ENCODE data around the gene NTN3.

The NTN3 gene

DNA sequence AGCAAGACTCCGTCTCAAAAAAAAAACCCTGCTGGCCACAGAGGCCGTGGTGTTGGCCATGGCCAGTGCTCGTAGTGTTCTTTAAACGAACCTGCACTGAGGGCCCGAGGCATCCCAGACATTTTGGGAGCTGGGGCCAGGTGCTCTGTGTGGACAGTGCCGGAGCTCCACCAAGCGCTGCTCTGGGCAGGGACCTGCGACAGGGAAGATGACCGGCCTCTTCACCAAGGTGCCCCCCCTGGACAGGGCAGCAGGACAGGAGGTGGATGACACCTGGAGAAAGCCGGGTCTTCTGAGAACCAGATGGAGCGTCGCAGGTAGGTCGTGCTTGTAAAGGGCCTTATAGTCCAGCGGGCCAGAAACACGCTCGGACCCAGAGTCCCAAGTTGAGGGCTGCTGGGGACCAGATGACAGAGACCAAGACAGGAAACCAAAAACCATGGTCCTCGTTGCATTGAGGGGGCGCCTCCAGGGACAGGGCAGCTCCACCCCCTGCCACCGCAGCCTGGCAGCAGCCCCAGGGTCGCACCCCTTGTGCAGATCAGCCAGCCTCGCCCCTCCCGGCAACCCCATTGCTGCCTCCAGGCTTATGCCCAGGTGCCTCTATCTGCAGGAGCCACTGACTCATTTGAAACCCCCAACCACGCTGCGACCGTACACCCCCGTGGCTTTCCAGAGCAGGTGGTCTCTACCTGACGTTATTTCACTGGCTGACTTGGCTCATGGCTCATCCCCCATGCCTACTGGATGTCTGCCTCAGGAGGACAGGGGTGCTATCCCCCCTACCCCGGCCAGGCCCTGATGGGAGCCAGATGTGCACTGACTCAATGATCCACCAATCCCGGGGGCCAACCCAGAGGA, 4.2 kb upstream of the NTN3 start:
- Histone ChIP-seq H3K27me3 (ENCODE audit: insufficient read depth, low read length) (no peaks in the 10 kb centered on the region), H3K27ac (ENCODE audit: low read depth, low read length) (no peak overlapping the region; the same call in 1 of the 2 replicates), H3K36me3 (ENCODE audit: insufficient read depth, low read length) (no peaks in the 10 kb centered on the region), H2AFZ (ENCODE audit: low read length, unreplicated experiment) (peak overlapping the region; percentile 60), H3K4me3 (ENCODE audit: low read depth, low read length) (peak overlapping the region; percentile 92), H3K4me1 (ENCODE audit: control insufficient read depth, insufficient read depth, low read length, unreplicated experiment) (peaks cover 22% of the 10 kb centered on the region), H3K79me2 (ENCODE audit: control insufficient read depth, insufficient read depth, low read length, unreplicated experiment) (no peaks in the 10 kb centered on the region)

DNA sequence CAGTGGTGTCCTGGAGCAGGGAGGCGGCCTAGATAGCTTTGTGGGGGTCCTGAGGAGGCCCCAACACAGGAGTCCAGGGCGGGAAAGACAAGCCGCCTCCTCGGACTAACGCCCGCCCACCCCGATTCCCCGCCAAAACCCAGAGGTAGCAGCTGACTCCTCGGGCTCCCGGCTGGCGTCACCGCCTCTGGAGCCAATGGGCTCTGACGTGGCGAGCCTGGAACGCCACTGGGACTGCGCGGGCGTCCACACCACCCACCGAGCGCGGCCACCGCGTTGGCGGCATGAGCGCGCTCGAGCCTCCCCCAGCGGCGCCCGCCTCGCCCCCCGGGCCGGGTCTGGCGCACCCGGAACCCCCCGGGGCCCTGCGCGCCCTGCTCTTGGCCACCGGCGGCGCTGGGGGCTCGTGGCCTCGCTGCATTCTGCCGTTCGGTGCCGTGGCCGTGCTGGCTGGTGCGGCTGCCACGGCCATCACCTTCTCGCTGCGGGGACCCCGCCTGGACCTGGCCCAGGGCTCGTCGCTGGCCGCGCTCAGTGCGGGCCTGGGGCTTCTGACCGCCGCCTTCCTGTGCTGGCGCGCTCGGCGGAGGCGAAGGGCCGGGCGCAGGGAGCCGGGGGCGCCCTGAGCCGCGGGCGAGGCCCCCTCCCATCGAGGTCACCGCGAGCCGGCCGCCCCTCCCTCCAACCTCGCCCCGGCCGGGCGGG, 3.4 kb upstream of the NTN3 start:
- Histone ChIP-seq H3K4me1 (ENCODE audit: control insufficient read depth, insufficient read depth, low read length, unreplicated experiment) (peaks cover 24% of the 10 kb centered on the region), H3K36me3 (ENCODE audit: insufficient read depth, low read length) (no peaks in the 10 kb centered on the region), H2AFZ (ENCODE audit: low read length, unreplicated experiment) (peak overlapping the region; percentile 60), H3K4me3 (ENCODE audit: low read depth, low read length) (peak overlapping the region; percentile 92), H3K27ac (ENCODE audit: low read depth, low read length) (no peak overlapping the region; the same call in 1 of the 2 replicates), H3K79me2 (ENCODE audit: control insufficient read depth, insufficient read depth, low read length, unreplicated experiment) (no peaks in the 10 kb centered on the region), H3K27me3 (ENCODE audit: insufficient read depth, low read length) (no peaks in the 10 kb centered on the region)

DNA sequence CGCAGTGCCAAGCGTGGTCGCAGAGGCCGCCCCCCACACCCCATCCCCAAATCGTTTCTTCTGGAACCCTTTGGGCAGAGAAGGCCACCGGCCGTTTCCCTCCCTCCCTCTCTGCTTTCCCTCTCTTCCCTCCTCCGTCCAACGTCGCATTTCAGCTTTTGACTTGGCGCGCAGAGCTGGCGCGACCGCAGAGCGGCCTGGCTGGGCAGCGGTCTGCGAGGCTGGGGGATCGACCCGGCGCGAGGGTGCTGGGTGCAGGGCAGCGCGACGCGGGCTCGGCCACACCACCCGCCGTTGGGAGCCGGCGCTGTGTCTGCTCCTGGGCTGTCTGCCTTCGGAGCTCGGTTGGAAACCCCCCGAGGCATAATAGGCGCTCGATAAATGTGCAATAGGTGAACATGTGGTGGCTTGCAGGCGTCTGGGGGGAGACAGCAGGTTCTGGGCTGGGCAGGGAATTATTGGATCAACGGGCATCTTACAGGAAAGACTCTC, 2.8 kb upstream of the NTN3 start:
- Histone ChIP-seq H3K4me3 (ENCODE audit: low read depth, low read length) (peak overlapping the region; percentile 92), H3K4me1 (ENCODE audit: control insufficient read depth, insufficient read depth, low read length, unreplicated experiment) (peaks cover 24% of the 10 kb centered on the region), H3K27me3 (ENCODE audit: insufficient read depth, low read length) (no peaks in the 10 kb centered on the region), H3K27ac (ENCODE audit: low read depth, low read length) (no peak overlapping the region), H3K36me3 (ENCODE audit: insufficient read depth, low read length) (no peaks in the 10 kb centered on the region), H2AFZ (ENCODE audit: low read length, unreplicated experiment) (peak overlapping the region; percentile 36), H3K79me2 (ENCODE audit: control insufficient read depth, insufficient read depth, low read length, unreplicated experiment) (no peaks in the 10 kb centered on the region)

DNA sequence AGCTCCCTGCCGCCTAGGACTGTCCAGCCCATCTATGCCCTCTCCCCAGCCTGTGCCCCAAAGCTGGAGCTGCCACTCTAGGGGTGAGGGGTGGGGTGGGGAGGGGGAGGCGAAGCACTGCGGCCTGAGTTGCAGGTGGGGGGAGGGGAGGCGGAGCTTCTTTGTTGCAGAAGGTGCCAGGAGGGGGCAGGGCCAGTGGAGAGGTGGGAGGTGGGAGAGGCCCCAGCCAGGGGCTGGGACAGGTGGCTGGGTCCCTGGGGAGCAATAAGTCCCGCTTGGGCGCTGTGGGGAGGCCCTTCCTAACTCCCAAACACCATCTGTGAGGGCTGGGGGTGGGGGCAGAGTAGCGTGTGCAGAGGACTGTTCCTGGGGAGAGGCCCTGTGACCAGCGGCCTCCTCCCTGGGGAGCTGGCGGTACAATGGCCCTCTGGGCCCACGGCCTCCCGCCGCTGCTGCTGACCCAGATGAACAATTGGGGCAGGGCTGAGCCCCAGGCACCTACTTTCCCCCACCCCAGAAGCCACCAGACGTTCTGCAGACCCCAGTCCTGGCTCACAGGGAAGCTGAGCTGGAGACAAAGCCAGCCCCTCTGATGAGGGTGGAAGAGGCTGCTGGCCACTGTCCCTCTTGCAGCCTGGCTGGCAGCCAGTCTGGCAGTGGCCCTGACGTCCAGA, 2.2 kb upstream of the NTN3 start:
- Histone ChIP-seq H3K4me3 (ENCODE audit: low read depth, low read length) (peak overlapping the region; percentile 92), H3K79me2 (ENCODE audit: control insufficient read depth, insufficient read depth, low read length, unreplicated experiment) (no peaks in the 10 kb centered on the region), H3K27ac (ENCODE audit: low read depth, low read length) (no peak overlapping the region), H2AFZ (ENCODE audit: low read length, unreplicated experiment) (peak overlapping the region; percentile 36), H3K36me3 (ENCODE audit: insufficient read depth, low read length) (no peaks in the 10 kb centered on the region), H3K4me1 (ENCODE audit: control insufficient read depth, insufficient read depth, low read length, unreplicated experiment) (peaks cover 21% of the 10 kb centered on the region), H3K27me3 (ENCODE audit: insufficient read depth, low read length) (no peaks in the 10 kb centered on the region)

DNA sequence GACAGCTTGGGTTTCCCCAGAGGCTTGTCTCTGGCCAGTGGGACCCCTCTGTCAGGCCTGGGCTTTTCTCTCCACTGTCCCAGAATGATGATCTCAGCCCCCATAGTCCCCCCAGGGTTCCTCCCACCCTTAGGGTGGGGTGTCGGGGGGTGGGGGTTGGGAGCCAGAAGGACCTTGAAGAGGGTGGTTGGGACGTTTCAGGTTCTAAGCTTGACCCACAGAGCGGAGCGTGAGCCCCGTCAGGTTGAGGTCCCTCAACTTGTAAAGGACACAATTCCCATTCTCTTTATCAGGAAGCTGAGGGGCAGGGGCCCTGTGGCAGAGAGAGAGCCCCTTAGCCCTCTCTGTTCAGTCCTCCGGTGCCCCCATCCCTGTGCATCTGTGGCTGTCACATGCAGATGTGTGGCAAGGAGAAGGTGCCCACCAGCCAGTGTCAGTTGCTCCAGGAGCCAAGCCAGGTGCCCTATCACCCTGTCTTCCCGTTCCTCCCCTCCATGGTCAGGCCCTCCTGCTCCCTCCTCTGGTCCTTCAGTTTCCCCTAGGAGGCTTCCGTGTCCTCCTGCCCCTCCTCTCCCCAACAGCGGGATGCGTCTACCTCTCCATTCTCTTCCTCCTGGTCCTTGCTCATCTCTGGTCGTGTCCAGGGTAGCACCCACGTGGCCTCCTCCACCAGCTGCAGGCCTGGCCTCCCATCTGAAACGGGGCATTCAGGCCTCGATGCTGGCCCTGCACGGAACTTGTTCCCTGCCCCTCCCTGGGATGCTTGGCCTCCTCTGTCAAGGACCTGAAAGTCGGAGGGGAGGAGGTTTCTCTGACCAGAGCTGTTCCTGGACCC, 1.5 kb upstream of the NTN3 start:
- Histone ChIP-seq H3K36me3 (ENCODE audit: insufficient read depth, low read length) (no peaks in the 10 kb centered on the region), H3K4me3 (ENCODE audit: low read depth, low read length) (no peak overlapping the region; the same call in 1 of the 2 replicates), H3K27me3 (ENCODE audit: insufficient read depth, low read length) (no peaks in the 10 kb centered on the region)

DNA sequence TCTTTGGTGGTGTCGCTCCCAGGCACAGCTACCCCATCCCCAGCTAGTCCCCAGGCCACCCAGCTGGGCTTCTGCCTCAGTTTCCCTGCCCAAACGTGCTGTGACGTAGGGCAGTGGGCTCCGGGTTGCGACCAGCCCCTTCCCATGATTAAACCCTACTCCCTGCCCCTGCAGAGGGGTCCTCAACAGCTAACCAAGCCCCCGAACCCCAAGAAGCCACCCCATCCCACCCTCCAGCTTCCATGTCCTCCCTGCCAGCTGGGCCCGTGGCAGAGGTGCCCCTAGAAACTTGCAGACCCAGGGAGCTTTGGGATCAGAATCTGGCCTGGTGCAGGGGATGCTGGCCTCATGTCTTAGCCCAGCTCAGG, 879 bp upstream of the NTN3 start:
- H3K36me3 ChIP-seq (ENCODE audit: insufficient read depth, low read length): no peaks in the 10 kb centered on the region
- no peak overlapping the region for H3K4me3 ChIP-seq (ENCODE audit: low read depth, low read length)
- H2AFZ ChIP-seq (ENCODE audit: low read length, unreplicated experiment): no peak overlapping the region
- no peaks in the 10 kb centered on the region for H3K79me2 ChIP-seq (ENCODE audit: control insufficient read depth, insufficient read depth, low read length, unreplicated experiment)
- peaks cover 19% of the 10 kb centered on the region for H3K4me1 ChIP-seq (ENCODE audit: control insufficient read depth, insufficient read depth, low read length, unreplicated experiment)
- H3K27me3 ChIP-seq (ENCODE audit: insufficient read depth, low read length): no peaks in the 10 kb centered on the region
- H3K27ac ChIP-seq (ENCODE audit: low read depth, low read length): no peak overlapping the region

More for the DNA sequence above, 1.5 kb upstream of the NTN3 start:
- no peak overlapping the region for H2AFZ ChIP-seq (ENCODE audit: low read length, unreplicated experiment)
- no peaks in the 10 kb centered on the region for H3K79me2 ChIP-seq (ENCODE audit: control insufficient read depth, insufficient read depth, low read length, unreplicated experiment)
- peaks cover 19% of the 10 kb centered on the region for H3K4me1 ChIP-seq (ENCODE audit: control insufficient read depth, insufficient read depth, low read length, unreplicated experiment)
- no peak overlapping the region for H3K27ac ChIP-seq (ENCODE audit: low read depth, low read length)

DNA sequence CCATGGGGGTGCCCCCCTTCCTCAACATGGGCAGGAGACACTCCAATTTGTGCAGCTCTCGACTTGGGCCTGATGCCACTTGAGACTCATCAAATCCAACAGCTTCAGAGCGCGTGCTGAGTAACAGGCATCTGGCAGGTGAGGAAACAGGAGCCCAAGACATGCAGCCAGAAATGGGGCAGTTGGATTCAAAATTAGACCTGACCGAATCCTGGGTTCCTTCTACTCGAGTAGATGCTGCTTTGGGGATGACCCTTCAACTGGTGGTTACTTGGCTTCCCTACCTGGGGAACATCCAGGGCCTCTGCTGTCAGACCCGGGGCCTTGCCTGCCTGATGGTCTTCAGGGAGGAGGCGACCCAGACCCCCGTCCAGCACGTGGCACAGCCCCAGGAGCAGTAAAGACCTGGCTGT, 488 bp upstream of the NTN3 start:
- peaks cover 19% of the 10 kb centered on the region for H3K4me1 ChIP-seq (ENCODE audit: control insufficient read depth, insufficient read depth, low read length, unreplicated experiment)
- no peaks in the 10 kb centered on the region for H3K36me3 ChIP-seq (ENCODE audit: insufficient read depth, low read length)
- H3K27me3 ChIP-seq (ENCODE audit: insufficient read depth, low read length): no peaks in the 10 kb centered on the region
- H3K4me3 ChIP-seq (ENCODE audit: low read depth, low read length): peak overlapping the region; percentile 71; the same call in 1 of the 2 replicates
- H3K79me2 ChIP-seq (ENCODE audit: control insufficient read depth, insufficient read depth, low read length, unreplicated experiment): peaks cover 3% of the 10 kb centered on the region
- H2AFZ ChIP-seq (ENCODE audit: low read length, unreplicated experiment): no peak overlapping the region
- no peak overlapping the region for H3K27ac ChIP-seq (ENCODE audit: low read depth, low read length)

DNA sequence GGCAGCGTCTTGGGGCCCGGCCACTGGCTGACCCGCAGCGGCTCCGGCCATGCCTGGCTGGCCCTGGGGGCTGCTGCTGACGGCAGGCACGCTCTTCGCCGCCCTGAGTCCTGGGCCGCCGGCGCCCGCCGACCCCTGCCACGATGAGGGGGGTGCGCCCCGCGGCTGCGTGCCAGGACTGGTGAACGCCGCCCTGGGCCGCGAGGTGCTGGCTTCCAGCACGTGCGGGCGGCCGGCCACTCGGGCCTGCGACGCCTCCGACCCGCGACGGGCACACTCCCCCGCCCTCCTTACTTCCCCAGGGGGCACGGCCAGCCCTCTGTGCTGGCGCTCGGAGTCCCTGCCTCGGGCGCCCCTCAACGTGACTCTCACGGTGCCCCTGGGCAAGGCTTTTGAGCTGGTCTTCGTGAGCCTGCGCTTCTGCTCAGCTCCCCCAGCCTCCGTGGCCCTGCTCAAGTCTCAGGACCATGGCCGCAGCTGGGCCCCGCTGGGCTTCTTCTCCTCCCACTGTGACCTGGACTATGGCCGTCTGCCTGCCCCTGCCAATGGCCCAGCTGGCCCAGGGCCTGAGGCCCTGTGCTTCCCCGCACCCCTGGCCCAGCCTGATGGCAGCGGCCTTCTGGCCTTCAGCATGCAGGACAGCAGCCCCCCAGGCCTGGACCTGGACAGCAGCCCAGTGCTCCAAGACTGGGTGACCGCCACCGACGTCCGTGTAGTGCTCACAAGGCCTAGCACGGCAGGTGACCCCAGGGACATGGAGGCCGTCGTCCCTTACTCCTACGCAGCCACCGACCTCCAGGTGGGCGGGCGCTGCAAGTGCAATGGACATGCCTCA, 773 bp downstream of the NTN3 start:
- Histone ChIP-seq H3K36me3 (ENCODE audit: insufficient read depth, low read length) (no peaks in the 10 kb centered on the region), H3K4me3 (ENCODE audit: low read depth, low read length) (peak overlapping the region; percentile 71), H3K4me1 (ENCODE audit: control insufficient read depth, insufficient read depth, low read length, unreplicated experiment) (peaks cover 19% of the 10 kb centered on the region), H3K79me2 (ENCODE audit: control insufficient read depth, insufficient read depth, low read length, unreplicated experiment) (peaks cover 11% of the 10 kb centered on the region), H3K27ac (ENCODE audit: low read depth, low read length) (no peak overlapping the region), H3K27me3 (ENCODE audit: insufficient read depth, low read length) (no peaks in the 10 kb centered on the region), H2AFZ (ENCODE audit: low read length, unreplicated experiment) (peak overlapping the region; percentile 23)

DNA sequence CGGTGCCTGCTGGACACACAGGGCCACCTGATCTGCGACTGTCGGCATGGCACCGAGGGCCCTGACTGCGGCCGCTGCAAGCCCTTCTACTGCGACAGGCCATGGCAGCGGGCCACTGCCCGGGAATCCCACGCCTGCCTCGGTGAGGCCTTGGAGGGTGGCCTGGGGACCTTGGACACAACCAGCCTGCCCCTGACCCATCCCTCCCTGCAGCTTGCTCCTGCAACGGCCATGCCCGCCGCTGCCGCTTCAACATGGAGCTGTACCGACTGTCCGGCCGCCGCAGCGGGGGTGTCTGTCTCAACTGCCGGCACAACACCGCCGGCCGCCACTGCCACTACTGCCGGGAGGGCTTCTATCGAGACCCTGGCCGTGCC, 1.4 kb downstream of the NTN3 start:
- H3K36me3 ChIP-seq (ENCODE audit: insufficient read depth, low read length): no peaks in the 10 kb centered on the region
- no peak overlapping the region for H3K27ac ChIP-seq (ENCODE audit: low read depth, low read length)
- H2AFZ ChIP-seq (ENCODE audit: low read length, unreplicated experiment): no peak overlapping the region
- H3K4me1 ChIP-seq (ENCODE audit: control insufficient read depth, insufficient read depth, low read length, unreplicated experiment): peaks cover 15% of the 10 kb centered on the region
- H3K27me3 ChIP-seq (ENCODE audit: insufficient read depth, low read length): no peaks in the 10 kb centered on the region
- no peak overlapping the region for H3K4me3 ChIP-seq (ENCODE audit: low read depth, low read length)
- peaks cover 11% of the 10 kb centered on the region for H3K79me2 ChIP-seq (ENCODE audit: control insufficient read depth, insufficient read depth, low read length, unreplicated experiment)
